IPS DF 4.7 (cell line): ENCODE data around the gene TMPRSS5.

Source experiments
- DNase-seq: peaks from one replicate; pipeline ENCODE4 v3.0.0-alpha.2; 2013; ENCODE audit warnings: low spot score; ENCODE audit errors: extremely low read depth

The TMPRSS5 gene

DNA sequence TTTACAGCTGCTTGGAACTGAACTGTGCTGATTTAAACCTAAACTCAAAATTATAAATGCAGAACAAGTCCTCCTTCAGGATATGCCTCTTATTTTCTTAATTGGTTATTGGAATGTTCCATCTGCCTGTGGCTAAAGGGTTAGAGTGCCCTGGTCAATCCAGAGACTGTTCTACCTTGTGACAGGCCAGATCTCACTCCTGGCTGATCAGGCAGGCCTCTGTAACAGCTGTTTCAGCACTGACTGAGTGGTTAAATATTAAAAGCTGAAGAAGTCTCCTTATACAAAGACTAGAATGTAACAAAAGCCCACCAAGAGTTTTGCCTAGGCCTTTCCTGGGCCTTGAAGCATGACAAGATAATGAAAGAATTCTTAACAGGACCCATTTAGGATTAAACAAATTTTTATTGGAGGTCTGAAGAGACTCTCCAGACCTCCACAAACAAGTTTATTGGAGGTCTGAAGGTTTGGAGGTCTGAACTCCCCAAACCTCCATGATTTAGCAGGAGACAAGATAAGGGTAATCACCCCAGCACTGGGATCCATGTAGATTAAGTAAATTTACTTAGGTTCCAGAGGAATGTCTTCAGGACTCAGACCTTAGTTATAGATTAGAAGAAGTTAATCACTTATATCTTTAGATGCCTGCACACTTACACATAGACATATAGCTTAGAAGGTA lies 35.8 kb downstream of the TMPRSS5 start:
- DNase-seq: no peak

DNA sequence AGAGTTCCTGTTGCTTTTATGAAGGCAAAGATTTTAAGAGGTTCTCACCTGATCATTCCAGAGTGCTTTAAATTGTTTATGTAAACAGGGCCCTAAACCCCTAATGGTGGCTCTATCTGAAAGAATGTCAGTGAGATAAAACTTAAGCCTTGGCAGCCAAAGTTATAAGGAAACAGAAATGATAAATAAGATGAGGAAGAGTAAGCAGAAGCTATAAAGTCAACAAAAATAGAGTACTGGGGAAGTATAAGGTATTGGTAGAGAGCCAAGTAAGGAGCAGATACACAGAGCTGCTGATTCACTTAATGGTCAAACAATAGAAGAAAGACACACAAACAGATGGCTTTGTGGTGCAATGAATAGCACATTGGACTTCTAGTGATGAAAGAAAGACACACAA lies 37.9 kb downstream of the TMPRSS5 start:
- no peak for DNase-seq

- no peak for DNase-seq
Observed at GRCh38 chr11:113667801-113668200, 38.3 kb downstream of the TMPRSS5 start.

DNA sequence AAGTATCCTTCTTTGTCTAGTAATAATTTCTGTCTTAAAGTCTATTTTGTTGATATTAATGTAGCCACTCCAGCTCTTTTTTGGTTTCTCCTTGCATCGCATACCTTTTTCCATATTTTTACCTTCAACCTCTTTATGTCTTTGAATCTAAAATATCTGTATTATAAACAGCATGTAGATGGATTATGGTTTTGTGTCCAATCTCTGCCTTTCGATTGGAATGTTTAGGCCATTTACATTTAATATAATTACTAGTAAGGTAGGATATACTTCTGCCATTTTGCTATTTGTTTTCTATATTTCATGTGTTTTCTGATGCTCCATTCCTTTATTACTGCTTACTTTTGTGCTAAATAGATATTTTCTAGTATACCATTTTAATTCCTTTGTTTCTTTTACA lies 39.5 kb downstream of the TMPRSS5 start:
- no peak for DNase-seq

DNA sequence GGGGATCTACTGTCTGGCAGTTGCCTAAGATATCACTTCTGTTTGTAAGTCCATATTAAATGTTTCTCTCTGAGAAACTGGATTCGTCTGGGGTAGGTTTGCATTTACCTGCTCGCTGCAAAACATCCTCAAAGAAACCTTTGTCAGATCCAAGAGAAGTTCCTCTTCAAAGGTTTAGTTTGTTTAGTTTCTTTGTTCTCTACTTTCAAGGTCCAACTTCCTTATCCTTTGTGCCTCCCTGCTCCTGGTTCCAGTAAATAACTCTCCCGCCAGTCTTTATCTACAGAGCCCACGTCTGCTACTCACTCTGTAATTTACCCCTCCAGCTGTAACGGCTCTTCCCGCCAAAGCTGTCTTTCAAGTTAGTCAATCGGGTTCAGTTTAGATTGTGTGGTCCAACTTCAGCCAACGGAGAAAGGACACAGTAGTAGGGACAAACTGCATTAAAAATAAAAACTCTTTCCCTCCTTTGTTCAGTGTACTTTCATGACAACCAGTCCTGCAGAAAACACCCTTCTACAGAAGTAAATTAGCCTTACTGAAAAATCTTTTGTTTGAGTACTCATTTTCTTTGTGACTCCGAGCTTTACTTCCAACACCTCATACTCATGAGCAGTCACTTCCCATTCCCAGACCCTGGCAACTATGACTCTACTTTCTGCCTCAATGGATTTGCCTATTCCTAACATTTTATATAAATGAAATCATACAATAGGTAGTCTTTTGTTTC lies 41.0 kb downstream of the TMPRSS5 start:
- DNase-seq: no peak

- no peak for DNase-seq
Observed at GRCh38 chr11:113664069-113664980, 41.8 kb downstream of the TMPRSS5 start.

- DNase-seq: no peak
Observed at GRCh38 chr11:113663567-113663966, 42.5 kb downstream of the TMPRSS5 start.

DNA sequence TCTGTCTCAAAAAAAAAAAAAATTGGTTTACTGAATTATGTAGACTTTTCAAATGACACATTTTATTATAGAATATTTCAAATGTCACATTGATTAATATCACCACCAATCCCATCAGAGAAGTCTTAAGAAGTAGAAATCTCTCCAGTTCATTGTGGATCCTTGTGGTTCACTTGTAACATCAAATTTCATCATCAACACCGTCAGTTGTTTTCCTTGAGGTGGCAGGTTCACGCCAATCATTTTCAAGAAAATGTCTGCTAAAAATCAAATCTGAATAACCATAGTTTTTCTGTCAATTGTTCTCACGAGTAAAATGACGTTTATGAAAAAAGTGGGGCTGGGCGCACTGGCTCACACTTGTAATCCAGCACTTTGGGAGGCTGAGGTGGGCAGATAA lies 50.3 kb downstream of the TMPRSS5 start:
- no peak for DNase-seq

DNA sequence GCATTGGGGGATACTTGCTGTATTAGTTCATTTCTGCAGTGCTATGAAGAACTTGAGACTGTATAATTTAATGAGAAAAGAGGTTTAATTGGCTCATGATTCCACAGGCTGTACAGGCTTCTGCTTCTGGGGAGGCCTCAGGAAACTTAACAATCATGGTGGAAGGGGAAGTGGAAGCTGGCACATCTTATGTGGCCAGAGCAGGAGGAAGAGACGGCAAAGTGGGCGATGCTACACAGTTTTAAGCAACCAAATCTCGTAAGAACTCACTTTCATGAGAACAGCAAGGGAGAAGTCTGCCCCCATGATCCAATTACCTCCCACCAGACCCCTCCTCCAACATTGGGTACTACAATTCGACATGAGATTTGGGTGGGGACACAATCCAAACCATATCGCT lies 55.1 kb downstream of the TMPRSS5 start:
- no peak for DNase-seq

- DNase-seq: no peak
Observed at GRCh38 chr11:113649311-113649710, 56.8 kb downstream of the TMPRSS5 start.

- no peak for DNase-seq
Observed at GRCh38 chr11:113647856-113648255, 58.3 kb downstream of the TMPRSS5 start.

DNA sequence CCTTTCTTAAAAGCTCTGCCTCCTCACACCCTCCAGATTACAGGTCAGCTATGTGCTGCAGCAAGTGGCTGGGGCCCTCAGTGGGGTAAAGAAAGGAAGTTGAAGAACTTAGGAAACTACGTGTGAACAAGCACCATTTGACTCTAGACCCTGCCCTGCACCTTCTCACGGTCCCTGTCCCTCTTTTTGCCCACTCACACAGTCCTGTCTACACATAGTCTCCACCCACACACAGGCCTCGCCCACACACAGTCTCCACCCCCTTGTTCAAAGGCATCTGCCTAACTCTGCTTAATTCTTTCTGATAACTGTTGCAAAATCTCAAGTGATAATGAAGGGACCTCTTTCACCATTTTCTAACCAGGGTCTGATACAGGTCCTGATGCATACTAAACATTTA lies 59.0 kb downstream of the TMPRSS5 start:
- DNase-seq: no peak

DNA sequence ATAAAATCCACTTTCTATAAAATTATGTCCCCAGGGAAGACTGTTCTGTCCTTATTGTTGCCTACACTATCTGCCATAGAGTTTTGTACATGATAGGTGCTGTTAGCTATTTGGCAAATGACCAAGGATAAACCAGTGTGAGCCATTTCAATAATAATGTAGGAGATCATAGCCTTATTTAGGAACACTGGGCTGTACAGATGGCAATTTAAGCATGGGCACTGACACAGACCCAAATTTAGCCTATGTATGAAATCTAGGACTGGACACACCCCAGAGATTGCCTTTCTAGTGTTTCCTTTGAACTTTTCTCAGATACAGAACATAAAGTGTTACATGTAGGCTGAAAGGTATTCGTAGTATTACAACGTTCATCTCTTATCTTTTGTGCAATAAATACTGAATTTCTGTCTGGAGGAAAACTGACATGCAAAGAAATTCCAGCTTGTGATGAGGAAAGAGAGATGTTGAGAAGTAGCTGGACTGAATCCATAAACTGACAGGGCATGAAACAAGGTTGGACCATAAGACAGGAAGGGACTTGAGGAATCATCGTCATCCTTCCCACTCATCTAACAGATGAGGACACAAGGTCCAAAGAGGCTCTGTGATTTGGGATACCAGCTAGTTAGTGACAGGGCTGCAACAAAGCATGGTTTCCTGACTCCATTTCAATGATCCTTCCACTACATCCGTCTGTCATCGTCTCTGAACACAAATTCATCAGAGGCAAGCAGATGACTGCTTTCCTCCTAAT lies 60.3 kb downstream of the TMPRSS5 start:
- no peak for DNase-seq

- DNase-seq: no peak
Observed at GRCh38 chr11:113644605-113645004, 61.5 kb downstream of the TMPRSS5 start.

DNA sequence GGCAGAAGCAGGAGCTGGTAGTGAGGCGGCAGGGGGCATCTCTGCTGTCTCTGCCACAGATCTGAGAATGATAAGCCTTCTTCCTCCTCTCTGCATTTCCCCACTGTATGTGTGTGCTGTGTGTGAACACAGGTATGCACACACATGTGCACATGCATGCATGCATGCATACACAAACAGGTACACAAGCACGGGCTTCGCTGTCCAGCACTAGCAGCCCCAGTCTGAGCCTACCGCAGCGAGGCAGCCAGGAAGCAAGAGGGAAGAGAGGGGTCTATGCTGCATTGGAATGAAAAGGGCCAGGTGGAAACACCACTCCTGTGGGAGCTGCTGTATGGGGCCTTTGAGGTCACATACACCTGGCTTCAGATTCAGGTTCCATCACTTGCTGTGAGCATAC lies 62.4 kb downstream of the TMPRSS5 start:
- DNase-seq: no peak

DNA sequence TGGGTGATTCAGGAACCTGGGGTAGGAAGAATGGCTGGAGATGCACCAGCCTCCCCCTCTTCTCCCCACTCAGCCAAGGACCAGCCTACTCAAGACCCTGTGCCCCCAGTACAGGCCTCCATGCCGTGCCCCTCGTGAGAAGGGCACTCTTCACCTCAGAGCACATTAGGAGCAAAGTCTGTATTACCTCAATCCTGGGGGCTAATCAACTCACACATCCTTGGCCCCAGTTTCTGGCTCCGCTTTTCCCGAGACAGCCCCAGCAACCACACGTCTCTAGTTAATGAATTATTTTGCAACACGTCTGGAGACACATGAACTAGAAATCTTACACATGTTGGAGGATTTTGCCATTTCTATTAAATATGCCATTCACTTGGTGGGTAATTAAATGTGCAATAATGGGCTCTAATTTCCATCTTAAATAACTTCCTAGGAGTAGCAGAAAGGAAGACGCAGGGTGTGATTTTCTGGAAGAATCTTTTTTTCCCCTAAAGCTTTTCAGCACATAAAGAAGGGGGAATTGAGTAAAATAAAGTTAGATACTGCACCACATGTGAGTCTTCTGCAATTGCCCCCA lies 63.0 kb downstream of the TMPRSS5 start:
- no peak for DNase-seq

GRCh38 chr11:113642090-113642489 lies 64.0 kb downstream of the TMPRSS5 start:
- DNase-seq: no peak

DNA sequence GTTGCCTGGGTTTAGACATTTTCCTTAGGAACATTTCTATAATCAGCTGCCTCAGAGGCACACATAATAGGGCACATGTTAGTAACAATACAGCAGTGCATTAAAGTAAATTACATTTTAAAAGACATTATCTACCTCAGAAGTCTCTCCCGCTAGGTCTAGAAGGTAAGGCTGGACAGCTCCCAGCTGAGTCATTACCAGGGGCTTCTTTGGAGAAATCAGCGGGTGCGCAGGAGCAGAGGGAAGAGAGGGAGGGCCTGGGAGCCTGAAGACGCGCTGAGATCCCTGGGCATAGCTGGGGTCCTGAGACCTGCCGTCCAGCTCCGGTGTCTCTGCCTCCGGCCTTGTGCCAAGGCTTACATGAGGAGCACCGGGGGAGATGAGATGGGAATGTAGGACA lies 67.7 kb downstream of the TMPRSS5 start:
- DNase-seq: no peak

DNA sequence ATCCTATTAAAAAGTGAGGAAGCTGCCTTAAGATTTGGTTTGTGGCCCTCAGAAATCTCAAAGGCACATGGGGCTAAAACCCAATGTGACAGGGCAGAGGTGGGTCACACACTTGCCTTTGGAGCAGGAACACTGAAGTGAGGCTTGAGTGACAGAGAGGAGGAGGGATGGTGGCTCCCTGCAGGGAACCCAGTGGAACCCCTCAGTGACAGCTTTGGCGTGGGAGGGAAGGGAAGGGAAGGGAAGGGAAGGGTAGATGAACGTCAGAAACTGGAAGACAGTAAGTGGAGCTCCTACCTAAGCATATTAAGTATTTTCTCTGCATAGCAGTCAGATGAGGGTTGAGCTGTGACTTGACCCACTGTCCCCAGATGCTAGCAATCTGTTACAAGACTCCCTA lies 68.5 kb downstream of the TMPRSS5 start:
- no peak for DNase-seq
